ENCODE measurements around the gene FGF22.

FGF22 gene

DNA sequence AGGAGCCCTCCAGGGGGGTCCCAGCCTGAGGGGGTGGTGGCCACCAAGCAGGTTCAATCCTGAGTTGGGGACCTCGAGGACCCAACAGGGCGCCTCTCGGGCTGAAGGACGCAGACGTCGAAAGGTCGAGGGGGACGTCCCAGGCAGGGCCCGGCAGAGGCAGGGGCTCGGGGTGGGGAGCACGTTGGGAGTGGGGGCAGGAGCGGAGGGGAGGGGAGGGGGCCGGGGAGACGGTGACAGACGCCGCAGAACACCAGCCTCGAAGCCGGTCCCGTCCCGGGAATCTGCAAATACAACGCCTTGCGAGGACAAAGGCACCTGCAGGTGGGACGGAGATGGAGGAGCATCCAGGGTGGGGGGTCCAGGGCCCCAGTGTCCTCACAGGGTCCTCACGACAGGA is 4.1 kb downstream of the FGF22 start:
- DNase-seq (ENCODE audit: low read depth in 2 of 2) = no peak

- no peak for DNase-seq (ENCODE audit: low read depth in 2 of 2)
Measured at GRCh38 chr19:644363-644762, 4.7 kb downstream of the FGF22 start.

DNA sequence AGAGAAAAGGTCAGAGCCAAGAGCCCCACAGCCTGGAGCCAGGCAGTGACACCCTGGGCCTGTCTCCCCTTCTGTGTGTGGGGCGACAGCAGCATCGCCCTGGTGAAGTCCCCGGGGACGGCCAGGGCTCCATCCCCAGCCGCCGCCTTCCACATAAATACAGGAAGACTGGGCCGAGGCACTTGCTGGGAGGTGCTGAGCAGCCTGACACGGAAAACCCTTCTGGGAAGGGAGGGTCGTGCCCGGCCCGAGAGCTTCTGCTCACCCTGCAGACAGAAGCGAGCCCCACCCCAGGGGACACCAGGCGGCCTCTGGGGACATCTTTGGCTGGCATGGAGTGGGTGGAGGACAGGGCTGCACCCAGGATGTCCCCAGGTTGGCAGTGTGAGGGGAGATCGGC is 5.1 kb downstream of the FGF22 start:
- no peak for DNase-seq (ENCODE audit: low read depth in 2 of 2)

DNA sequence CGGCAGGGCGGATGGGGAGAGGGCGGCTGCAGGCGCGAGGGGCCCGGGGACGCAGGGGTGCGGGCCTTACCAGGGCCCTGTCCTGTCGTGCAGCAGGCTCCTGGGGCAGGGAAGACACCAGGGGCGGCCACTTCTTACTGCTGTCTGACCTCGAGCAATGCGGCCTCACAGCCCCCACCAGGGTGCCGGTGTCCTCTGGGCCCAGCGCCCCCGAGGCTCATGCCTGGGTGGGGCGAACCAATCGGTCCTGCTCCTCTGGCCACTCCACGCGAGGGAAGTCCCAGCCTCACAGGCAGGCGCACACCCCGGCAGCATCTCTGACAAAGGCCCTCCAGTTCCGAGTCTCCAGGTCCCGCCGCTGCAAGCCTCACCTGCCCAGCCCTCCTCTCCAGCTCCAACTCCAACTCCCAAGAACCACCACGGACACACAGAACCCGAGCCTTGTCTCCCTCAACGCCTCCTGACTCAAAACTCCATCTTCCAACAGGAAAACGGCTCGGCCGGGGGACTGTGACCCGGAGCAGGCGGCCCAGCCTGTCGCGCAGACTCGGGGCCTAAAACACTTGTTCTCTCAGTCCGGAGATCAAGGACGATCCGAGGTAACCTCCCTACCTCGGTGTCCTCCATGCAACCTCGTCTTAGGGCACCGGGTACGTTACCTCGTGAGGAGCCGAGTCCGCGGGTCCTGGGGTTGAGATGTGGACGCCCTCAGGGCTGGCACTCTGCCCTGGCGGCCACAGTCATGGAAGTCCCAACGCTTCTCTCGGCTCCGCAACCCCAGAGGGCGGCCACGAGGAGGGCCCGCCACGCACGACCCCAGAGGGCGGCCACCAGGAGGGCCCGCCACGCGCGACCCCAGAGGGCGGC is 6.5 kb downstream of the FGF22 start:
- DNase-seq (ENCODE audit: low read depth in 2 of 2) = no peak

DNA sequence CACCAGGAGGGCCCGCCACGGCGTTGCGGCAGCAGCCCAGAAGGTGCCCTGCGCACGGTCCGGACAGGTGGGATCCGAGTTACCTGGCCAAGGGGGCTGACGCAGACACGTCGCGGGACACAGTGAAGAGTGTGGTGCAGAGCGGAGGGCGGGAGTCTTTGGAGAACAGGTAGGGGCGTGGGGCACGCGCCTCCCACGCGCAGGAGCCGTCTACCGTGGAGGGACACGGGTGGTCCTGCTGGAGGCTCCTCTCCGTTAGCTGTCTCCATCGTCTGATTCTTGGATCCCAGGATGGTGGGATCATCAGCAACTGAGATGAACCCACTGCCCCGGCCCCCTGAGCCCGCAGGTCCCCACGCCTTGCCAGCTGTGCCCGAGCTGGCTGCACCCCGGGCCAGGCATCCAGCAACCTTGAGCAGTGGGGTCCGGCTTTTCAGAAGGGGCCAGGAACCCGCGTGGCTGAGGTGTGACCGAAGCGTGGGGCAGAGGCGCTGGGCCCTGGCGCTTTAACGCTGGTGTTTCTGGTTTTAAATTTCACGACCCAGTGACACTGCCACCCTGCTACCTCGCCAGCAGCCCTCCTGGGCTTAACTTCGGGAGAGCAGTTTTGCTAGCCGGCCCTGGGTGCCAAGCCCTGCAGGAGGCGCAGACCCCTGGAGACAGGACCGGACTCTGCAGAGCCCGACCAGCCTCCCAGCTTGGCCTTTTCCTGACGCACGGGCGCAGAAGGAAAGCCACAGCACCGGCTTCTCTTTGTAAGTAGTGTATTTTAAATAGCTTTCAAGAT is 7.3 kb downstream of the FGF22 start:
- DNase-seq (ENCODE audit: low read depth in 2 of 2) = no peak

- no peak for DNase-seq (ENCODE audit: low read depth in 2 of 2)
Measured at GRCh38 chr19:647566-648284, 8.0 kb downstream of the FGF22 start.

DNA sequence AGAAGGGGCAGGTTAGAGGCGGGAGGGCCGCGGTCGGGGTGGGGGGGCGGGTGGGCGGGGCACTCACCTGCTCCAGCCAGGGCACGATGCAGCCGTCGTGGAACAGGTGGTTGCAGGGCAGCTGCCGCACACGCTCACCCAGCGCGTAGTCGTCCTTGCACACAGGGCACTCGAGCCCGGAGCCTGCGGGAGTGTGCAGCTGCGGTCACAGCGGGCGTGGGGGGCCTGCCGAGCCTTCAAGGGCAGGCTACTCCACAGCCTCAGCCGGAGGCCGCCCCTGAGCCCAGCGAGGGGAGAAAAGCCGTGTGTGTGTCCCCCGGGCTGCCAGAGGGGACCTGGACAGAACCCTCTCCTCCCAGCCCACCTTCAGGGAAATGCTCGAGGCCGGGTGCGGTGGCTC is 8.6 kb downstream of the FGF22 start:
- DNase-seq (ENCODE audit: low read depth in 2 of 2) = no peak

DNA sequence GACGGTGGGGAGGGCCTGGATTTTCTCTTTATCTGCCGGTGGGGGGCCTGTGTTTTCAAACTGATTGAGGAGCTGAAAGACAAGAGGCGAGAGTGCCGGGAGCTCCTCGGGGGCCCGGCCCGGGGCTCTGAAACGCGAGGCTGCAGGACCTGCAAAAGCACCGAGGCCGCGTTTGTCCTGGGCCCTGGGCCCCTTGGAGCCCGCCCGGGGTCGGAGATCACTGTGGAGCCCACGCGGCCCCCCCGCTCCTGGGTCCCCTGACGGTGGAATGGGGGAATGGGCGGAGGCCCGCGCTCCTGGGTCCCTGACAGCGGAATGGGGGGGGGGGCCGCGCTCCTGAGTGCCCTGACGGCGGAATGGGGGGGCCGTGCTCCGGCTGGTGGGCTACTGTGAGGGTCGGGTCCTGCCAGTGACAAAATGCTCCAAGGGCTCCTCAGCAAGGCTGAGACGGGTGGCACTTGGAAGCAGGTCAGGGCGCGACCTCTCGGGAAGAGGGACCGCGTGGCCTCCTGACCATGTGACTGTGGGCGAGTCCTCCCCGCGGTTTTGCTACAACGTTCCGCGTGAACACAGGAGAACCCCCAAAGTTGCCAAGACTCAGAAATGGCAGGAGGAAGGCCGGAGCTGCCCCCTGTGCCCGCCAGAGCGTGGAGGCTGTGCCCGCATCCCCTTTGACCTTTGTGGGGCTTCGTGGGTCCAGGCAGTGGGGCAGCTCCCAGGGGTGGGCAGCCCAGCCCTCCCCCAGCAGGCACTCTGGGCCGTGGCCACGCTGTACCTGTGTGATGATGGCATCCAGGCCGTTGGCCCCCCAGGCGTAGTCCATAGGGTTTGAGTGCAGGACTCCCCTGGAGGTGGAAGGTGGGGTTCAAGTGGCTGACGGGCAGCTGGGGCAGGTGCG is 9.5 kb downstream of the FGF22 start:
- DNase-seq (ENCODE audit: low read depth in 2 of 2) = no peak

GRCh38 chr19:650121-650520 is 10.4 kb downstream of the FGF22 start:
- no peak for DNase-seq (ENCODE audit: low read depth in 2 of 2)

DNA sequence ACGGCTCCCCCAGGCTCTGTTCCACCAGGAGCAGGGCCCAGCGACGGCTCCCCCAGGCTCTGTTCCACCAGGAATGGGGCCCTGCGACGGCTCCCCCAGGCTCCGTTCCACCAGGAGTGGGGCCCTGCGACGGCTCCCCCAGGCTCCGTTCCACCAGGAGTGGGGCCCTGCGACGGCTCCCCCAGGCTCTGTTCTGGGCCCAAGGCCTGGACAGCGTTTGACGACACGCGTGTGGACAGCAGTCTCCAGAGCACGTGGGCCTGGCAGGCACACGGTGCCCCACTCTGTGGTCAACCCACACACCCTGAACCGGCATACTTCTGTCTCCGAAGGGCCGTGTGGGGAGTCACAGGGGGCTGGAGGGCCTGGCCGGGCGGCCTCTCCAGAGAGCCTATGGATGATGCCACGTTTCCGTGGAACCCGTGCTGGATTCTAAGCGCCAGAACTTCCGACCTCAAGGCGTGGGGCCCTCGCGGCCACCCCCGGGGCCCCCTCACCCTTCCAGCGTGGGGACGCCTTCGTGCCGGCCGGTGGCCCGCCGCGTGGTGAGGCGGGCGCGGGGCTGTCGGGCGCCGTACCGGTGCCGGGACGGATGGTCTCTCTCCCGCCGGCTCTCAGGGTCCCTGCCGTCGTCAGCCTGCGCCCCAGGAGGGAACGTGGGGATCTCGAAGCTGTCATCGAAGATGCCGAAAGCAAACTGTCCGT is 11.6 kb downstream of the FGF22 start:
- DNase-seq (ENCODE audit: low read depth in 2 of 2) = no peak

DNA sequence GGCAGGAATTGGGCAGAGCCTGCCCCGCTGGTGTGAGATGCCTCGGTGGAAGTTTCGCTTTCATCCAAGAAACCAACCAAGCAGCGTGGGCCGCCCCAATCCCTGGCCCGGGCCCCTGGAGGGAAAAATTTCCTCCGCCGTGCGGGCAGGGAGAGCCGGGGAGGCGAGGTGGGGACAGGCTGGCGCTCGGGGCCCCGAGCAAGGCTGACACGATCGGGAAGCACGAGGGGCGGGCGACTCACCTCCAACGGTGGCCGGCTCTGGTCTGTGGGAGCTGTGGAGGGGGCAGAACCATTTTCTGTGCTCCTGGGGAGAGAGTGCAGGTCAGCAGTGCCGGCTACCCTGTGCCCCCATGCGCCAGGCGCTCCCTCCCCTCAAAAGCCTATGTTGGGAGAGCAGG is 12.3 kb downstream of the FGF22 start:
- DNase-seq (ENCODE audit: low read depth in 2 of 2) = no peak

DNA sequence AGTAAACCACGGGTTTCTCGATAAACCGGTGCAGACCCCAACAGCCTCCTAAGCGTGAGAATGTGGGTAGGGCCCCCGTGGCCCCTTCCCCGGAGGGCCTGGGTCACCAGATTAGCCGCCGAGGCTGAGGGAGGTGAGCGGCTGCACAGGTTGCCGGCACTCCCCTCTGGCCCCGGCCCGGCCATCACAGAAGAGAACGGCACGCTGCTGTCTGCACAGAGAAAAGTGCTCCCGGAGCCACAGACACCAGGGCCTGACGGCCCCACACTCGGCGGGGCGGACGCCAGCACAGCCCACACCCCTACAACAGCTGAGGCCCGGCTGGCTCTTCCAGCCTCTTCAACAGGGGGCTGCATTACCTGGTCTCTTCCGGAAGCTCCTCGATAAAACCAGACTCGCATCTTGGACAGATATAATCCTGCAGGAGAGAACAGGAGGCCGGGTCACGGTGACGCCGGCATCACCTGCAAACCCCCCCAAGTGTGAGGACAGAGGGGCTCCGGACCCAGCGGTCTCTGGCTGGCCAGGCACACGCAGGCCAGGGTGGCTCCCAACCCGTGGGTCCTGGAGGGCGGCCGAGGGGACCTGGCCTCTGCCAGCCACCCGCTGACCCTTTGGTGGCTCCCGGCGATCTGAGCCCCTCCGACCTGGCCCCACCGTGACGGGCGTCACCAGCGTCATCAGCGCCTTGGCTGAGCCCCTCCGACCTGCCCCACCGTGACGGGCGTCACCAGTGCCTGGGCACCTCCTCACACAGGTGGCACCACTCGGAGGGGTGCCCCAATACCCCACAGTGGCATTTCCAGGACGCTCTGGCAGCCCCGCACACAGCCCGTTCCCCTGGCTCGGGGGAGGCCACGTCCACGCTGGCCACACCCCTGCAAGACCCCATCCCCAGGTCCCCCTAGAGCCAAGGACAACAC is 13.0 kb downstream of the FGF22 start:
- no peak for DNase-seq (ENCODE audit: low read depth in 2 of 2)

DNA sequence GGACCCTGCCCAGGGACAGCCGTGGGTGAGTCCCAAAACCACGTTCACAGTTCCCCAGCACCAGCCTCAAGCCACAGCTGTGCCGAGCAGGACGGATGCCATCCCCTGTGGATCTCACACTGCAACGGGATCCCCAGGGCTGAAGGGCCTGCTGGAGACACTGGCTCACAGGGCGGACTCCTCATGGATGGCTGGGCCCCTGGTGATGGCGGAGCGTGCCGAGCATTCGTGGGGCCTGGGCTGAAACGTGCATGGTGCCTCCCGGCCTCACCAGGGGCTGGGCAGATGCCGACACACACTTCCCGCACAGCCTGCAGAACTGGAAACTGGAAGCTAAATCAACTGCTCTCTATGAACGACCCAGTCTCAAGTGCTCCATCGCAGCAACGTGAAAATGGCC is 13.7 kb downstream of the FGF22 start:
- no peak for DNase-seq (ENCODE audit: low read depth in 2 of 2)

GRCh38 chr19:655691-656090 is 16.0 kb downstream of the FGF22 start:
- DNase-seq (ENCODE audit: low read depth in 2 of 2) = no peak

- no peak for DNase-seq (ENCODE audit: low read depth in 2 of 2)
Measured at GRCh38 chr19:656751-657559, 17.3 kb downstream of the FGF22 start.

GRCh38 chr19:657611-658010 is 17.9 kb downstream of the FGF22 start:
- DNase-seq (ENCODE audit: low read depth in 2 of 2) = no peak

DNA sequence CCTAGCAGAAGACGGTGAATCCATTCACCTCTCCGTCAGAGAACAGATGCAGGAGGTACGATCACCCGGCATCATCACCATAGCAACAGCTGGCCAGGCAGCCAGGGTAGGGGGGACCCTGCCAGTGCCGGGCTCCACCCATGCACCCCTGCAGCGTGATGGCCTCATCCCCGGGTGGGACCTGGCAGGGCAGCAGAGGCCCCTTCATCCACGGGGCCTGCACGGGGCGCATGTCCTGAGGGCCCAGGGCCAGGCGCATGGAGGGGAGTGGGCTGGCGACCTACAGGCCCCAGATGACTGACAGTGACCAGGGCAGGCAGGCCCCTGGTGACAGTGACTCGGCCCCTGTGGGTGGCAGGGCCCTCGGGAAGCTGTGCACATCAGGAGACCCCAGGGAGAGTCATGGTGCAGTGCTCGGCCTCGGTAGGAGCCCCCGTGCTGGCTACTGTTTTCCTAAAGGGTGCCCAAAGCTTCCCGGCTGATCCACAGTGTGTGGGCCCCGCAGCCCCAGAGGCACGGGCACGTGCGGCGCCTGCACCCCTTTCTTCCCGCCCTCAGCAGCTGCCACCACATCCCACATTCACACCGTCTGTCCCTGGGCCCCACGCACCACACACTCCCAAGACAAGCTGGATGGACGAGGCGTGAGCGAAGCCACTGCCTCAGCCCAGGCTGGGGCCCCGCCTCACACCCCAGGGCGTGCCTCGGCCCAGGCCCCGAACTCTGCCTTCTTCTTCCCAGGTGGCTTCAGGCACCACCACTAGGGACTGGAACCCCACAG is 18.6 kb downstream of the FGF22 start:
- DNase-seq (ENCODE audit: low read depth in 2 of 2) = no peak
